ENCODE data around the gene EPHA3.

EPHA3 gene

GRCh38 chr3:89372456-89372855 lies 265.0 kb downstream of the EPHA3 start:
- DNase-seq, result peak; percentile 42

- no peak for DNase-seq
Observed at GRCh38 chr3:89373434-89373833, 266.0 kb downstream of the EPHA3 start.

- DNase-seq, result peak; percentile 76
Observed at GRCh38 chr3:89375451-89375850, 268.0 kb downstream of the EPHA3 start.

DNA sequence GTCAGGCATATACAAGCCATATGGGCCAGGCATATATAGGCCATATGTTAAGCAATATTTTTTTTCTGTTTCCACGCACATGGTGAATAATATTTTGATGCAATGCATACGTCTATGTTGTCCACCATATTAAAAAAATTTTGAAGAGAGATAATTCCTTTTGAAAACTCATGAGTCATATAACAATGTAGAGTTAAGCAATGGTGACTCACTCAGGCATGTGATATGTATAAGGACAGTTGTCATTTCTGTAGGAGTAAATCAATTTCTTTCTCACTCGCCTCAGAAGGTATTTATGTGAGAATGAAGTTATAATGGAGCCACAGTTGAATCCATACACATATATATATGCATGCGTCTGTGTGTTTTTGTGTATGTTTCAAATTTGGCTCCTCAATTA lies 272.6 kb downstream of the EPHA3 start:
- no peak for DNase-seq

DNA sequence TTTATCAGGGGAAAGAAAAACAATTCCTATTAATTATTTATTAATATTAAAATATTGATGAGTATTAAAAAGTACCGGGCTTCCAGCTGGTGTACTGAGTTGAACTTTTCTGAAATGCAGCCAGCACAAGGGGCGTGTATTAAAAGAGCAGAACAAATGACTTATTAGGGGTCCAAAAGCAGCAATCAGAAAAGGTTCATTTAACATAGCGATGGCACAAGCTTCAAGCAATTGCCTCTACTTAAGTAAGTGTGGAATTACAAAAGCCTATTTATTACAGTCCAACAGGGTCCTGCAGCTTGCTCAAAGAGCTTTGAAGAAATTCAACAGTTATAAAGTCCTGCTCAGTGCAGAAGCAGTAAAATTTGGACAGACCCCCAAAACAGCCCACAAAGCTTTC lies 285.6 kb downstream of the EPHA3 start:
- DNase-seq, result no peak

DNA sequence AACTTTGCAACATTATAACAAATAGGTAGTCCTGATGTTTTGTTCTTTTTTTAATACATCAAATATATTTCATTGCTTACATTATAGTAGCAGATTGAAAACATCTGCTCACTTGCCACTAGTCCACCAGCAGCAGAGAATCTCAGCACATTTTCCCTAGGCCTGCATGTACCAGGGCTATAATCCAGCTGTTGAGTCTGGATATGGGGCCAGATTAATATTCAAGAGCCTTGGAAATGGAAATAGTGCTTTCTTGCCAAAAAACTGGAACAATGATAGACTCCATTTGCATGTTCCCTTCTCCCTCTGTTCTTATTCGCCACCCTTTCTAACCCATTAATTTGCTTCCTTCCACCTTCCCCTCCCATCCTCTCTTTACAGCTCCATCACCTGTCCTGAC lies 288.0 kb downstream of the EPHA3 start:
- DNase-seq, result no peak

- DNase-seq, result no peak
Observed at GRCh38 chr3:89395996-89396395, 288.6 kb downstream of the EPHA3 start.

DNA sequence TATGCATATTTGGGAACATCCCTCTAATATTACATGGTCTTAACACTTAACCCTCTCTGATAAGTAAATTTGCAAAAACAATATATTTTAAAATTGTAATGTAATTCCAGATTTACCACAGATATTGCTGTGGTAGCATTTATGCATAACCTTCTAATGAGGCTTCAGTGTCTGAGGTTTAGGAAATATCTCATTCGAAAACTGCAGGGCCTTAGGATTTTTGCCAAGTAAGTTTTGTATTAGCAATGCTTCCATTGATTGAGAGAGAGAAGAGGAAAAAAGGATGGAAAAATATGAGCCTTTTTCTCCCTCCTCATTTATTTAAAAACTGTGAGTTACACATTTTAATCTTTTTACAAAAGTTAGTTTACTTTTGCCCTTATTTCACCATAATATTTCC lies 294.6 kb downstream of the EPHA3 start:
- DNase-seq, result no peak

DNA sequence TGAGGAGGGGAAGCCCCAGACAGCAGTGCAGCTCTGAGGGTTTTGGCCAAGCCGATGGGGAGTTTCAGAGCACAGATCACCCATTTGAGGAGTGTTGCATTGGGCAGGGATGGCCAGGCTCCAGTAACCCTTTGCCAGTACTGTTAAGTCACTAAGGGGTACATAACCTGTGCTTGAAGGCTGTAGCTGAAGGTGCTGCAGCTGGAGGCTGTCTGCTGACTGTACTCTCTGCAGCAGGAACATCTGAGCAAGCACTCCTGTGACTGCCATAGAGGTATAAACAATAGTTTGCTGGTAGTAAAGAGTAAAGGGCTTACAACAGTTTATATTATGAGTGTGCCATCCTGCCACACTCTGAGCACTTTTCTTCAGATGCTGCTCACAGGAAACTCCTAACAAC lies 297.8 kb downstream of the EPHA3 start:
- no peak for DNase-seq

DNA sequence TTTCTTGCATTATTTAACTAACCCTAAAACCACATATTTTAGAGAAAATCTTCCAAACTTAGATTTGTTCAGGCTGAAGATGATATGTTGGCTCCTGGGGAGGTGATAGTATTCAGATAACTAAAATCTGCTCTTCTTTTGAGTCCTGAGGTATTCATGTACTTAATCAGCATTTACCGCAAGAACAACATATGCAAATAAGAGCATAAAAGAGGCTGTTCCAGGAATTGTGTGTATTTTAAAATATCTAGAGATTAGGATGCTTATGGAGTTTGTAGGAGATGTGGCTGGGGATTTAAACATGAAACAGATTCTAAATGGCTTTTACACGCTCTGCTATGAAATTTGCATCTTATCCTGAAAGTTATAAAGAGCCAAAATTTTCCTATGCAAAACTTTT lies 298.2 kb downstream of the EPHA3 start:
- no peak for DNase-seq

DNA sequence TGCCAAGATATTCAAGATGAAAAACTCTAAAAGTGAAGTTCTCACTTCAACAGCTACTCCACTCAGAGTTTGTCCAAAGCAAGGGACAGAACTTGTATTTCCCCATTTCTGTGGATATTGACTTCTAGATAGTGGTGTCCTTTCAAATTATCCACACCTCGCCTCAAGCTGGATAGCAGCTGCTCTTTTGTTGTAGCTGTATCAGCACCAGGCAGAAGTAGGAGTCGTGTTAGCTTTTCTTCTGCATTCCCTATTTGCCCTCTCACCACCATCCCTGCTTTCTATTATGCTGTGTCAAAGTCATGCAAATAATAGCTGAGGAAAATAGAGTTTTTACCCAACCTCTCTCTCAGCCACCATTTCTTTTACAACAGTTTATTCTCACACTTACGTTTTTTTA lies 303.8 kb downstream of the EPHA3 start:
- DNase-seq, result no peak

GRCh38 chr3:89414270-89414669 lies 306.8 kb downstream of the EPHA3 start:
- DNase-seq, result no peak

DNA sequence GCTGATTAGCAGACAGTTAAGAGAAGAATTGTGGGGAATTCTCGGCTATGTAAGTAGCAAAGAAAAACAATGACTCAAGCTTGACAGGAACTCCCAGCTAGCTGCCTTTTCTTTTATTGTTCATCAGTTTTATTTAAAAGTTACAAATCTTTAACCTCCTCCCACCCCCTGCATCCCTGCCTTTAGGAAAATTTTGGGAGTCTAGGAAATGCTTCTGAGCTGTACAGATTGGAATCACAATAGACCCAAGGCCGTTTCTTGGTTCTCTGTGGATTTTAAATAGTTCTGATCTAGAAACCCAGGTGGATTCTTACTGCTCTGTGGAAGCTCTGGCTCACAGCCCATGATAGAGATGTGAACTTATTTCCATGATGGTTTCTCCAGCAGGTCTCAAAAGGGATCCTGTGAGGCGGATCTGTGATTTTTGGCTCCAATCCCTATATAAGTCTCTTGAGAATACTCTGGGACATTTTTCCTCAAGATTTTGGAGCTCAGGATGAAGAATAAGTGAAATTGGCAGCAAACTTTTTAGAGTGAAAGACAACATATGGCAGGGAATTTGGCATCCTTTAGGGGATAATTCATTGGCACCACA lies 312.3 kb downstream of the EPHA3 start:
- no peak for DNase-seq

DNA sequence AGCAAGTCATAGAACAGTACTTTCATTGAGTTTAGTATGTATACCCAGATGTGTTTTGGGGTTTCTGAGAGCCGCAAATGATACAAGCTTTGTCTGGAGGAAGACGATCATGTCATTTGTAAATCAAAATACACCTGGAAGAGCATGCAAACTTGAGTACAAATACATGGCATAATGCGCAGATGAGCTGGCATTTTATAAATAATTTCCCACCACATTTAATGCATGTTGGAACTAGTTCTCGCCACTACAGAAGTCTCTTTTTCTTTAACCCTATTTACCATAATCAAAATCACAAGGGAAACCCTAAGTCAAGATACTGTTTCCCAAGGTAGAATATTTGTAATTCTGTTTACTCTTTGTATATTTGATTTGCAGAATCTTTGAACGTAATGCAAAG lies 318.6 kb downstream of the EPHA3 start:
- DNase-seq, result no peak

DNA sequence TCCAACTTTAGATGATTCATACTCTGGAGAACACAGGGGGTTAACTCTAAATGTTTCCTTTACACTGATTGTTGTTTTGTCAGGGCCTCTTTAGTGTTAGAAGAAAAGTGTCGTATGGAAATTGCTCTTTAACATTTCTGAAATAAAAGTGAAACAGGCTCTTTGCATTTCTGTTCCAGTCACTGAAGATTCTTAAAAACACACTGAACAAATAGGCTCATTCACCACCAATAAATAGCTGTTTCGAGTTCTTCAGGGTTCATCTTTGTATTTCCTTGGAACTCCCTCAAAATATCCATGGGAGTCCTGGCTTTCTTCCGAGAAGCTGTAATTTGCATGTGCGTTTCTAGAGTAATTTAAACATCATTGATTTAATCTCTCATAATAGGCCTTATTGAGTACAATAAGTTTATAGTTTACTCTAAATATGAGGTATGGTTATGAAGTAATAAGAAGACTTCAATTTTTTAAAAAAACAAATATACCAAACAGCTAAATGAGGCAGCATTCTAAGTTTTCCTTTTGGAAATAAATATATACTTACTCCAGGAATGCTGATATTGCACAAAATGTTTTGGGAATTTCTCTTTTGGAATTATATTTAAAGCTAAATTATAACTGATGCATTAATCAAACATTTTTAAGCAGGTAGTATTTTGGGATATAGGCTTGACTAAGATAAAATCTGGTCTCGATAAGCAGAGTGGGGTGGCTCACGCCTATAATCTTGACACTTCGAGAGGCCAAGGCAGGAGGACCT lies 327.4 kb downstream of the EPHA3 start:
- no peak for DNase-seq

DNA sequence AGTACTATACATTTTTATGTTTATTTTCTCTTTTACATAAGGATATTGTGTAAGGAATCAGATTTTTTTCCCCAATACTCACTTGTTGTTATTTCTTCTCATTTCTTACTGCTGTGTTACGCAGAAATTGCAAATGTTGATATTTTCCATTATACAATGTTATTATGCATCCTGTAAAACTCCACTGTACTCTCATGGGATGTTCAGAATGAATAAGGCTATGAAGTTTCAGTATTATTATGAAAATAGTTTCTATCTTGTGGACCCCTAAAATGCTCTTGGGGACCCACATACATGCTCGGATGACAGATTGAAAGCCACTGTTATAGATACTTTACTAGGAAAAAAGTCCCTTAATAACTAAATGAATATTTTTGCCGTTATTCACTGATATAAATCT lies 329.4 kb downstream of the EPHA3 start:
- DNase-seq, result no peak

GRCh38 chr3:89440386-89440785 lies 333.0 kb downstream of the EPHA3 start:
- DNase-seq, result no peak

DNA sequence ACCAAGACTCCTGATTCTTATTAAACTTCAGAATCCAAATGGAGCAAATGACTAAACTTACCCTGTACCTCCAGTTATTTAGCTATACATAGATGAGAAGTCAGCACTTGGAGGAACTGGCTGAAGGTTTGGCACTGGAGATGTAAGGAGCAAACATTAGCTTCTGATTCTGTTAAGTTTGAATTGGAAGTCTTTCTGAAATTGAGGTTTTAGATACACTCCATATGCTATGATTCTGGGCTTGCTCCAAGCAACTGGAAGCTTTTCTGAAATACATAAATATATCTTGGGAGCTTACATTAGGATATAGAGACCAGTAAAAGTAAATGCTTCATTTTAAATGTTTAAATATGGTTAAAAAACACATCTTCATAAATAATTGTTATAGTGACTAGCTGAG lies 333.7 kb downstream of the EPHA3 start:
- DNase-seq, result no peak

DNA sequence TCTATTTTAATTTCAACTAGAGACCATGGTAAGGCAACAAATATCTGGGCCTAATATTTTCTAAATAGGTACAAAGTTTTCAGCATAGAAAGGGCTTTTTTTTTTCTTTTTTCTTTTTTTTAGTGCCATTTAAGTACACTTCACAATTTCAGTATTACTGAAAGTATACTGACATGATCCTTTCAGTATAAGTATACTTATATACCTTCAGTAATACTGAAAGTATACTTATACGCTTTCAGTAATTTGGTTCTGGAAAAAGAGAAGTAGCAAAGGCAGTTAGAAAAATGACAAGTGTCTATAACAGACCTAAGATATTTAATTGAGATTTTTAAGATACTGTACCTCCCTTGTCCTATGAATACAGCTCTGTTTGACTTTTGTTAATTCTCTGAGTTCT lies 339.2 kb downstream of the EPHA3 start:
- no peak for DNase-seq

GRCh38 chr3:89447243-89447642 lies 339.8 kb downstream of the EPHA3 start:
- no peak for DNase-seq

DNA sequence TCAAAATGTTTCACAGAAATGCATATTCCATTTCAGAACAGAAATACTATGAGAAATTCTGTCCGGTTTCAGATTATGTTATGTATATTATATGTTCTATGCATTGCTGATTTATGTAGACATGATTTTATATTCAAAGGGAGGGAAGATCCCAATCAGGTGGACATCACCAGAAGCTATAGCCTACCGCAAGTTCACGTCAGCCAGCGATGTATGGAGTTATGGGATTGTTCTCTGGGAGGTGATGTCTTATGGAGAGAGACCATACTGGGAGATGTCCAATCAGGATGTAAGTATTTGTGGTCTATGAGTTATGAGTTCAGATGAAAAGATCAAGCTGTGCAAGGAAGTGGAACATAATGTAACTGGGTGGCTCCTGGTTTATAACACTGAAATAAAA lies 341.7 kb downstream of the EPHA3 start:
- DNase-seq, result no peak

DNA sequence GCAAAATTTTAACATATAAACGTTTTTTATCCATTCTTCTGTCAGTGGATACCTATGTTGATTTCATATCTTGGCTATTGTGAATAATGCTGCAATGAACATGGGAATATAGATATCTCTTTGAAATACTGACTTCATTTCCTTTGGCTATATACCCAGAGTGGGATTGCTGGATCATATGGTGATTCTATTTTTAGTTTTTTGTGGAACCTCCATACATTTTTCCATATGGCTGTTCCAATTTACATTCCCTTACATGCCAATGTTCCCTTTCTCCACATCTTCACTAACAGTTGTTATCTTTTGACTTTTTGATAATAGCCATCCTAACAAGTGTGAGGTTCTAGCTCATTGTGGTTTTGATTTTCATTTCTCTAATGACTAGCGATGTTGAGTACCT lies 344.6 kb downstream of the EPHA3 start:
- no peak for DNase-seq

DNA sequence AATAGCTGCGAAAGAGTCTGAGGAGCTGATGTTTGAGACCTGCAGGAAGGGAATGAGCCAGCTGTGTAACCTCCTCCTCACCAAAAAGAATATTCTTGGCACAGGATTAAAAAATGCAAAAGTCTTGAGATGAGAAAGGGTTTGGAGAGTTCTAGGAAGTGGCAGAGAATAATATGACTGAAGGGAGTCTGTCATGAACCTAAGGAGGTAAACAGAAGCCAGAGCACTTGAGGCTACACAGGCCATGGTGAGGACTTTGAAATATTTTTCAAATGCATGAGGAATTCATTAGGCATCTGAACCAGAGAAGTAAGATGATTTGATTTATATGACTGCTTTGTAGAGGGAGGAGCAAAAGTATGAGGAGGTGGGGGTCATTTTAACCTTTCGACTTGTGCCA lies 347.8 kb downstream of the EPHA3 start:
- no peak for DNase-seq

DNA sequence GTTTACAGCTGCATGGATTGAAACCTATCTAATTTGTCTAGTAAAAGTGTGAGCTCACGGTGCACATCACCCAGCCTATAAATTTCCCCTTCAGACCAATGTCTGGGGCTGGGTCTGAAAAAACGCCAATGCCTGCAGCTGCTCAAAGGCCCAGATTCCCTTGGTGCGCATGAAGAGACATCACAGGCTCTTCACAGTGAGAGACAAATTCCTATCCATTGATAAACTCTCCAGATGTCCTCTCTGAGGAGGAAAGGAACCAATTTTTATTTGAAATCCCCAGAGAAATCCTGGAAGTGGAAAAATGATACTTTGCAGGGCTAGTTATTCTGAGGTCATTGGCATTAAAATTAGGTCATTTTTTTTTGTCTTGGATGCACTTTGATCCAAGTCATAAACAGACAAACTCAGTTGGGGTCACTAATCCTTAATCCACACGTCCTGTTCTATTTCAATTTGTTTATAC lies 360.5 kb downstream of the EPHA3 start:
- no peak for DNase-seq

GRCh38 chr3:89472101-89472500 lies 364.7 kb downstream of the EPHA3 start:
- no peak for DNase-seq
